ENCODE data around the gene ACOXL. TPM values are rescaled to one million over a fixed set of nuclear protein-coding genes. Genes with fewer than 3 reads are reported as not detected.

ACOXL gene
- polyA plus RNA-seq, 3 donors: 0.35 TPM; not detected in 2

GRCh38 chr2:111068435-111069058, 336.2 kb downstream of the ACOXL start:
- DNase-seq: no peak
- no peak overlapping the region for H3K4me3 Mint-ChIP-seq
- H3K27me3 Mint-ChIP-seq (ENCODE audit: low read depth in 3 of 3): peaks cover 2 to 4% (median 2%) of the 10 kb centered on the region in 3 donors
- H3K4me1 ChIP-seq (ENCODE audit: control insufficient read depth in 1 of 2, insufficient read depth in 2 of 2, low read length in 2 of 2): peaks cover 9 to 10% of the 10 kb centered on the region in 2 donors
- no peak overlapping the region for H3K4me2 ChIP-seq (replicated peaks; ENCODE audit: extremely low read depth, low read length, poor library complexity, severe bottlenecking)
- no peaks in the 10 kb centered on the region for H3K9me3 ChIP-seq (replicated peaks in 1 of 2; ENCODE audit: control insufficient read depth in 1 of 2, insufficient read depth in 1 of 2, low read length in 2 of 2)
- peaks cover 11% of the 10 kb centered on the region for H3K4me1 Mint-ChIP-seq
- WGBS (ENCODE audit: insufficient coverage): 100% methylated on average over 1 of the region's 4 CpGs
- H3K36me3 ChIP-seq (replicated peaks in 1 of 2; ENCODE audit: control insufficient read depth in 1 of 2, insufficient read depth in 2 of 2, low read length in 2 of 2): no peaks in the 10 kb centered on the region
- H3K79me2 ChIP-seq (ENCODE audit: insufficient read depth, low read length): no peaks in the 10 kb centered on the region
- H3K36me3 Mint-ChIP-seq: no peaks in the 10 kb centered on the region
- H3K27me3 ChIP-seq (ENCODE audit: control insufficient read depth in 2 of 2, insufficient read depth in 2 of 2, low read length in 2 of 2): no peaks in the 10 kb centered on the region
- TF ChIP-seq, protein P1, sequence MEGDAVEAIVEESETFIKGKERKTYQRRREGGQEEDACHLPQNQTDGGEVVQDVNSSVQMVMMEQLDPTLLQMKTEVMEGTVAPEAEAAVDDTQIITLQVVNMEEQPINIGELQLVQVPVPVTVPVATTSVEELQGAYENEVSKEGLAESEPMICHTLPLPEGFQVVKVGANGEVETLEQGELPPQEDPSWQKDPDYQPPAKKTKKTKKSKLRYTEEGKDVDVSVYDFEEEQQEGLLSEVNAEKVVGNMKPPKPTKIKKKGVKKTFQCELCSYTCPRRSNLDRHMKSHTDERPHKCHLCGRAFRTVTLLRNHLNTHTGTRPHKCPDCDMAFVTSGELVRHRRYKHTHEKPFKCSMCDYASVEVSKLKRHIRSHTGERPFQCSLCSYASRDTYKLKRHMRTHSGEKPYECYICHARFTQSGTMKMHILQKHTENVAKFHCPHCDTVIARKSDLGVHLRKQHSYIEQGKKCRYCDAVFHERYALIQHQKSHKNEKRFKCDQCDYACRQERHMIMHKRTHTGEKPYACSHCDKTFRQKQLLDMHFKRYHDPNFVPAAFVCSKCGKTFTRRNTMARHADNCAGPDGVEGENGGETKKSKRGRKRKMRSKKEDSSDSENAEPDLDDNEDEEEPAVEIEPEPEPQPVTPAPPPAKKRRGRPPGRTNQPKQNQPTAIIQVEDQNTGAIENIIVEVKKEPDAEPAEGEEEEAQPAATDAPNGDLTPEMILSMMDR (IDR thresholded peaks at IDR 0.05): no peak
- H3K27ac ChIP-seq (ENCODE audit: low read depth in 1 of 2, low read length in 2 of 2): no peak overlapping the region
- H3K4me3 ChIP-seq (replicated peaks in 1 of 3; ENCODE audit: low read depth in 2 of 3, low read length in 3 of 3): no peak overlapping the region
- intact Hi-C loops (cut with micrococcal nuclease): no loop called here
- H3K27ac Mint-ChIP-seq: peak overlapping the region in 1 of 7 donors; percentile 46
- H3K9ac ChIP-seq (ENCODE audit: insufficient read depth, low read length, poor library complexity, severe bottlenecking): no peak overlapping the region
- H2AFZ ChIP-seq (ENCODE audit: insufficient read depth, low read depth, low read length, poor library complexity, severe bottlenecking): no peak overlapping the region
- peaks cover 0 to 3% (median 2%) of the 10 kb centered on the region in 7 donors for H3K9me3 Mint-ChIP-seq
- no peaks in the 10 kb centered on the region for H4K20me1 ChIP-seq (ENCODE audit: insufficient read depth, low read length)

GRCh38 chr2:111069722-111070121, 337.3 kb downstream of the ACOXL start:
- Mint-ChIP-seq H3K36me3 (no peaks in the 10 kb centered on the region), H3K27ac (no peak overlapping the region), H3K9me3 (peaks cover 4 to 13% (median 11%) of the 10 kb centered on the region in 7 donors), H3K27me3 (ENCODE audit: low read depth in 3 of 3) (peaks cover 0 to 4% (median 2%) of the 10 kb centered on the region in 3 donors), H3K4me1 (peaks cover 11% of the 10 kb centered on the region), H3K4me3 (no peak overlapping the region)
- TF ChIP-seq, protein P1 (IDR thresholded peaks at IDR 0.05): no peak
- Histone ChIP-seq H3K4me1 (ENCODE audit: control insufficient read depth in 1 of 2, insufficient read depth in 2 of 2, low read length in 2 of 2) (peaks cover 9 to 10% of the 10 kb centered on the region in 2 donors), H3K9me3 (replicated peaks in 1 of 2; ENCODE audit: control insufficient read depth in 1 of 2, insufficient read depth in 1 of 2, low read length in 2 of 2) (peaks cover 5 to 9% of the 10 kb centered on the region in 2 donors), H3K4me3 (replicated peaks in 1 of 3; ENCODE audit: low read depth in 2 of 3, low read length in 3 of 3) (no peak overlapping the region), H2AFZ (ENCODE audit: insufficient read depth, low read depth, low read length, poor library complexity, severe bottlenecking) (no peak overlapping the region), H4K20me1 (ENCODE audit: insufficient read depth, low read length) (no peaks in the 10 kb centered on the region), H3K27ac (ENCODE audit: low read depth in 1 of 2, low read length in 2 of 2) (no peak overlapping the region), H3K79me2 (ENCODE audit: insufficient read depth, low read length) (no peaks in the 10 kb centered on the region), H3K4me2 (replicated peaks; ENCODE audit: extremely low read depth, low read length, poor library complexity, severe bottlenecking) (no peak overlapping the region), H3K36me3 (replicated peaks in 1 of 2; ENCODE audit: control insufficient read depth in 1 of 2, insufficient read depth in 2 of 2, low read length in 2 of 2) (no peaks in the 10 kb centered on the region), H3K9ac (ENCODE audit: insufficient read depth, low read length, poor library complexity, severe bottlenecking) (no peak overlapping the region), H3K27me3 (ENCODE audit: control insufficient read depth in 2 of 2, insufficient read depth in 2 of 2, low read length in 2 of 2) (no peaks in the 10 kb centered on the region)
- intact Hi-C loops (cut with micrococcal nuclease): no loop called here
- no peak for DNase-seq
- 100% methylated on average over 2 of the region's 3 CpGs for WGBS (ENCODE audit: insufficient coverage)
